Right lobe of liver (tissue), 4 donors: Measurements from ENCODE around the gene SGO1.

Source experiments
- CTCF ChIP-seq, 4 donors: fragments of 200-600 bp in 3 of 4; fragments of 450-650 bp in 1 of 4; IDR thresholded peaks; one replicate each; pipeline versions ENCODE4 v1.5.1 to v1.8.0; 2016 to 2022; ENCODE audit warnings: antibody characterized with exemption in 4 of 4, mild to moderate bottlenecking in 2 of 4
- POLR2A ChIP-seq: fragments of 450-650 bp; IDR thresholded peaks from one replicate; pipeline ENCODE4 v1.6.1; 2017; ENCODE audit warnings: antibody characterized with exemption, mild to moderate bottlenecking
- donor health status: DM: no; HTN: no; CAD: no.
- donor health status: DM: no; HTN: no; CAD: no.
- donor health status: DM: no; HTN: yes; CAD: no.

GRCh38 chr3:20125289-20125688, 60.7 kb downstream of the SGO1 start:
- TF ChIP-seq CTCF (IDR thresholded peaks at IDR 0.05) (no peak), POLR2A (no peak)
